SK-N-SH treated with all-trans-retinoic acid at 6 μM for 48 hours (cell line): ENCODE results near the gene BAG5.

Experiments used
- ATAC-seq: fragments of 200-7000 bp; cut with Tn5 transposase; 3 replicates; pipeline ENCODE4 v1.9.1; 2020; ENCODE audit warnings: mild to moderate bottlenecking, moderate library complexity
- ARNTL ChIP-seq: fragments of 450-650 bp; formaldehyde crosslinking; IDR thresholded peaks from 2 replicates; pipeline ENCODE4 v1.5.0; 2020; ENCODE audit warnings: low read depth, mild to moderate bottlenecking, moderate library complexity, borderline replicate concordance
- BACH2 ChIP-seq: fragments of 250-450 bp; sonication (Bioruptor Pico); IDR thresholded peaks from 2 replicates; pipeline ENCODE4 v1.9.0; 2021; ENCODE audit warnings: mild to moderate bottlenecking, borderline replicate concordance
- CREB5 ChIP-seq: fragments of 250-450 bp; sonication (Bioruptor Pico); IDR thresholded peaks from 2 replicates; pipeline ENCODE4 v1.5.1; 2020; ENCODE audit warnings: low read depth, mild to moderate bottlenecking, moderate library complexity
- CSDC2 ChIP-seq: fragments of 250-450 bp; sonication (Bioruptor Pico); IDR thresholded peaks from 2 replicates; pipeline ENCODE4 v1.5.0; 2020; ENCODE audit warnings: mild to moderate bottlenecking, moderate library complexity
- CSRNP3 ChIP-seq: fragments of 250-450 bp; sonication (Bioruptor Pico); IDR thresholded peaks from 2 replicates; pipeline ENCODE4 v1.5.1; 2021; ENCODE audit warnings: mild to moderate bottlenecking, moderate library complexity
- ESRRG ChIP-seq: fragments of 250-450 bp; sonication (Bioruptor Pico); IDR thresholded peaks from 2 replicates; pipeline ENCODE4 v1.6.1; 2021; ENCODE audit warnings: mild to moderate bottlenecking
- GLIS3 ChIP-seq: fragments of 250-450 bp; sonication (Bioruptor Pico); IDR thresholded peaks from 2 replicates; pipeline ENCODE4 v1.5.0; 2020; ENCODE audit warnings: mild to moderate bottlenecking, moderate library complexity
- PATZ1 ChIP-seq: fragments of 250-450 bp; sonication (Bioruptor Pico); IDR thresholded peaks from 2 replicates; pipeline ENCODE4 v1.8.0; 2020; ENCODE audit warnings: mild to moderate bottlenecking, moderate library complexity, borderline replicate concordance
- POU6F1 ChIP-seq: fragments of 250-450 bp; sonication (Bioruptor Pico); IDR thresholded peaks from 2 replicates; pipeline ENCODE4 v1.8.0; 2021; ENCODE audit warnings: low read depth, mild to moderate bottlenecking, moderate library complexity, borderline replicate concordance
- PPARA ChIP-seq: fragments of 250-450 bp; sonication (Bioruptor Pico); IDR thresholded peaks from 2 replicates; pipeline ENCODE4 v1.5.0; 2020; ENCODE audit warnings: mild to moderate bottlenecking, borderline replicate concordance
- RARB ChIP-seq: fragments of 250-450 bp; sonication (Bioruptor Pico); IDR thresholded peaks from 2 replicates; pipeline ENCODE4 v1.8.0; 2021; ENCODE audit warnings: mild to moderate bottlenecking, moderate library complexity
- SNAI2 ChIP-seq: fragments of 250-450 bp; sonication (Bioruptor Pico); IDR thresholded peaks from 2 replicates; pipeline ENCODE4 v1.5.0; 2020; ENCODE audit warnings: mild to moderate bottlenecking, moderate library complexity
- TCF4 ChIP-seq: fragments of 250-450 bp; sonication (Bioruptor Pico); IDR thresholded peaks from 2 replicates; pipeline ENCODE4 v1.8.0; 2021; ENCODE audit warnings: mild to moderate bottlenecking, moderate library complexity, borderline replicate concordance
- TOX ChIP-seq: fragments of 250-450 bp; sonication (Bioruptor Pico); IDR thresholded peaks from 2 replicates; pipeline ENCODE4 v1.8.0; 2021; ENCODE audit warnings: mild to moderate bottlenecking, moderate library complexity, borderline replicate concordance
- TSHZ2 ChIP-seq: fragments of 250-450 bp; sonication (Bioruptor Pico); IDR thresholded peaks from 2 replicates; pipeline ENCODE4 v1.5.0; 2020; ENCODE audit warnings: mild to moderate bottlenecking, moderate library complexity
- ZC3H10 ChIP-seq: fragments of 250-450 bp; sonication (Bioruptor Pico); IDR thresholded peaks from 2 replicates; pipeline ENCODE4 v1.5.1; 2021; ENCODE audit warnings: mild to moderate bottlenecking, moderate library complexity
- ZNF565 ChIP-seq: fragments of 450-650 bp; formaldehyde crosslinking; conservative IDR thresholded peaks from 2 replicates; pipeline ENCODE4 v1.5.0; 2020; ENCODE audit warnings: low read depth, mild to moderate bottlenecking, moderate library complexity
- ZNF70 ChIP-seq: fragments of 450-650 bp; formaldehyde crosslinking; IDR thresholded peaks from 2 replicates; pipeline ENCODE4 v1.5.0; 2020; ENCODE audit warnings: mild to moderate bottlenecking, moderate library complexity
- ZNF8 ChIP-seq: fragments of 450-650 bp; formaldehyde crosslinking; IDR thresholded peaks from 2 replicates; pipeline ENCODE4 v1.5.0; 2020; ENCODE audit warnings: mild to moderate bottlenecking, moderate library complexity

BAG5 gene

GRCh38 chr14:103604620-103605019 lies 42.2 kb upstream of the BAG5 start:
- ATAC-seq, result no peak
- no peak for TF ChIP-seq ZNF8 (CRISPR knock-in tag)
- TF ChIP-seq PPARA (CRISPR knock-in tag), result no peak
- no peak for TF ChIP-seq BACH2 (CRISPR knock-in tag)
- no peak for TF ChIP-seq CSRNP3 (CRISPR knock-in tag)
- no peak for TF ChIP-seq ZNF70 (CRISPR knock-in tag)
- no peak for TF ChIP-seq ESRRG
- no peak for TF ChIP-seq RARB (CRISPR knock-in tag)
- TF ChIP-seq, all 23 proteins: peak for 0

GRCh38 chr14:103600503-103600902 lies 38.0 kb upstream of the BAG5 start:
- TF ChIP-seq CSDC2 (CRISPR knock-in tag) (no peak), RARB (CRISPR knock-in tag) (no peak), ZC3H10 (no peak), ZNF565 (CRISPR knock-in tag) (no peak), ARNTL (CRISPR knock-in tag) (no peak), SNAI2 (CRISPR knock-in tag) (no peak), TOX (CRISPR knock-in tag) (no peak)
- TF ChIP-seq, all 23 proteins: peak for 0
- no peak for ATAC-seq

GRCh38 chr14:103597623-103598377 lies 35.3 kb upstream of the BAG5 start:
- no peak for TF ChIP-seq RARB (CRISPR knock-in tag)
- no peak for TF ChIP-seq POU6F1 (CRISPR knock-in tag)
- TF ChIP-seq PATZ1, result no peak
- no peak for TF ChIP-seq ZNF8 (CRISPR knock-in tag)
- no peak for TF ChIP-seq TOX (CRISPR knock-in tag)
- TF ChIP-seq SNAI2 (CRISPR knock-in tag), result no peak
- TF ChIP-seq TCF4, result no peak
- TF ChIP-seq TSHZ2 (CRISPR knock-in tag), result no peak
- no peak for TF ChIP-seq CSDC2 (CRISPR knock-in tag)
- no peak for TF ChIP-seq CSRNP3 (CRISPR knock-in tag)
- no peak for TF ChIP-seq ZNF70 (CRISPR knock-in tag)

GRCh38 chr14:103594265-103594664 lies 31.8 kb upstream of the BAG5 start:
- no peak for ATAC-seq
- TF ChIP-seq TSHZ2 (CRISPR knock-in tag) (no peak), TCF4 (no peak), TOX (CRISPR knock-in tag) (no peak), CREB5 (CRISPR knock-in tag) (no peak), ESRRG (no peak), GLIS3 (CRISPR knock-in tag) (no peak), ZNF565 (CRISPR knock-in tag) (no peak), ZNF8 (CRISPR knock-in tag) (no peak), BACH2 (CRISPR knock-in tag) (no peak), CSDC2 (CRISPR knock-in tag) (no peak)

More at GRCh38 chr14:103597623-103598377, 35.3 kb upstream of the BAG5 start:
- peak; percentile 100 for ATAC-seq
